ENCODE data around the gene RBM41.
A peak's percentile ranks its signal among the peaks of the same experiment; 100 is the strongest.

Gene RBM41

DNA sequence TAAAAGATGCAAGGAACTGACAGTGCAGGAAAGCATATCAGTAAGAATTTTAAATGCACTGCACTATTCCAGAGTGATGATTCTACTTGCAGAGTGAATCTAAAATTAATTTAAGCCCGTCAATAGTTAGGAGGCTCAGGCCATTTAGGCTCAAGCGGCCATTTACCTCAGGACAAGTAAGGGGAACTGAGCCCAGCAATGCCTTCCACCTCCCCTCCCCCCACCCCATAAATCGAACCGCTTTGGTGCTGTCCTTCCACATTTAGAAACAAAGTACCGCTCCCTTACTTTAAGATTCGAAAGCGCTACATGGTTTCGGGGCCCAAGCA, 665 bp downstream of the RBM41 start:
- Histone ChIP-seq H3K4me1 (ENCODE audit: control insufficient read depth in 2 of 2, insufficient read depth in 1 of 2, low read depth in 1 of 2, low read length in 2 of 2) (no peaks in the 10 kb centered on the region), H3K4me3 (ENCODE audit: low read length in 2 of 2) (peak overlapping the region; percentile 61 to 93), H4K8ac (ENCODE audit: low read depth, low read length) (no peak overlapping the region), H2AK5ac (ENCODE audit: low read depth, low read length) (no peak overlapping the region), H3K9me3 (replicated peaks in 1 of 2; ENCODE audit: control insufficient read depth in 2 of 2, insufficient read depth in 1 of 2, low read depth in 1 of 2, low read length in 2 of 2) (no peaks in the 10 kb centered on the region), H3K79me1 (ENCODE audit: low read depth, low read length) (peaks cover 2% of the 10 kb centered on the region), H3K14ac (ENCODE audit: low read length) (no peak overlapping the region), H3K27me3 (ENCODE audit: control insufficient read depth in 3 of 3, insufficient read depth in 3 of 3, low read depth in 1 of 3, low read length in 3 of 3) (no peaks in the 10 kb centered on the region), H3K27ac (replicated peaks; ENCODE audit: low read length) (no peak overlapping the region), H3K9ac (ENCODE audit: low read depth, low read length, poor library complexity) (no peak overlapping the region), H3K18ac (ENCODE audit: low read length) (no peak overlapping the region), H3K4me2 (ENCODE audit: insufficient read depth, low read length, poor library complexity, severe bottlenecking) (peak overlapping the region; percentile 33), H2BK15ac (ENCODE audit: low read length) (no peak overlapping the region), H2BK12ac (ENCODE audit: low read length) (no peak overlapping the region), H4K91ac (ENCODE audit: low read depth, low read length, poor library complexity) (no peak overlapping the region), H3K36me3 (replicated peaks in 1 of 2; ENCODE audit: control insufficient read depth in 2 of 2, insufficient read depth in 2 of 2, low read length in 2 of 2) (peaks cover 5 to 40% of the 10 kb centered on the region in 2 donors), H2BK120ac (ENCODE audit: low read depth, low read length) (no peak overlapping the region), H3K4ac (ENCODE audit: low read length) (no peak overlapping the region), H2BK5ac (ENCODE audit: low read length) (no peak overlapping the region), H3K23ac (ENCODE audit: low read depth, low read length, poor library complexity) (no peak overlapping the region), H2AFZ (ENCODE audit: low read length) (peak overlapping the region; percentile 85)
- peak; percentile 0 for DNase-seq (ENCODE audit: low spot score)
- WGBS, 2 donors (ENCODE audit: extremely low coverage in 2 of 2, insufficient read length in 2 of 2, insufficient replicate concordance in 1 of 2), result no CpG with 5 or more reads among the region's 8 CpGs

DNA sequence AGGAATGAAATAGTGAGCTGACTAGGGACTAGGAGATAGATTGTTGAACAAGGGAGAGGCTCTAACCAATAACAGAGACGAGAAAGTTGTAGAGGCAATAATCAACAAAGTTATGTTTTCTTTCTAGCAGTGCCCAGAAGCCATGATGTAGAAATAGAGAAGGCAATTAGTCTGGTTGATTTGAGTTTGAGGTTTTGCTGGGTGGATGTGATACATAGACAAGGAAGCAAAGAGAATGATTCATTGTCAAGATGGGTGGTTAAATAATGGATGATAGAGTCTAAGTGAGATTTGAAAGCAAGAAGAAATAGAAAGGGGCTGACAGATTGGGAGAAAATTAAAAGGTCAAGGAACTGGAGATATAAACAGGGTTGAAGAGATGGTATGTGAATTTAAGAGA, 11.2 kb downstream of the RBM41 start:
- Histone ChIP-seq H2BK15ac (ENCODE audit: low read length) (no peak overlapping the region), H3K36me3 (replicated peaks in 1 of 2; ENCODE audit: control insufficient read depth in 2 of 2, insufficient read depth in 2 of 2, low read length in 2 of 2) (peaks cover under 1 to 64% of the 10 kb centered on the region in 2 donors), H3K4ac (ENCODE audit: low read length) (no peak overlapping the region), H3K27ac (replicated peaks; ENCODE audit: low read length) (no peak overlapping the region), H2BK120ac (ENCODE audit: low read depth, low read length) (no peak overlapping the region), H3K18ac (ENCODE audit: low read length) (no peak overlapping the region), H3K14ac (ENCODE audit: low read length) (no peak overlapping the region), H3K9ac (ENCODE audit: low read depth, low read length, poor library complexity) (no peak overlapping the region), H3K4me3 (ENCODE audit: low read length in 2 of 2) (no peak overlapping the region), H2BK5ac (ENCODE audit: low read length) (no peak overlapping the region), H2BK12ac (ENCODE audit: low read length) (no peak overlapping the region), H4K8ac (ENCODE audit: low read depth, low read length) (no peak overlapping the region), H4K91ac (ENCODE audit: low read depth, low read length, poor library complexity) (no peak overlapping the region), H3K4me1 (ENCODE audit: control insufficient read depth in 2 of 2, insufficient read depth in 1 of 2, low read depth in 1 of 2, low read length in 2 of 2) (no peaks in the 10 kb centered on the region), H3K79me1 (ENCODE audit: low read depth, low read length) (no peaks in the 10 kb centered on the region), H3K27me3 (ENCODE audit: control insufficient read depth in 3 of 3, insufficient read depth in 3 of 3, low read depth in 1 of 3, low read length in 3 of 3) (no peaks in the 10 kb centered on the region), H2AK5ac (ENCODE audit: low read depth, low read length) (no peak overlapping the region), H3K4me2 (ENCODE audit: insufficient read depth, low read length, poor library complexity, severe bottlenecking) (no peak overlapping the region), H3K23ac (ENCODE audit: low read depth, low read length, poor library complexity) (no peak overlapping the region), H3K9me3 (replicated peaks in 1 of 2; ENCODE audit: control insufficient read depth in 2 of 2, insufficient read depth in 1 of 2, low read depth in 1 of 2, low read length in 2 of 2) (peaks cover 0 to 17% of the 10 kb centered on the region in 2 donors), H2AFZ (ENCODE audit: low read length) (no peak overlapping the region)
- WGBS, 2 donors (ENCODE audit: extremely low coverage in 2 of 2, insufficient read length in 2 of 2, insufficient replicate concordance in 1 of 2), result no CpG with 5 or more reads among the region's 1 CpG
- no peak for DNase-seq (ENCODE audit: low spot score)

DNA sequence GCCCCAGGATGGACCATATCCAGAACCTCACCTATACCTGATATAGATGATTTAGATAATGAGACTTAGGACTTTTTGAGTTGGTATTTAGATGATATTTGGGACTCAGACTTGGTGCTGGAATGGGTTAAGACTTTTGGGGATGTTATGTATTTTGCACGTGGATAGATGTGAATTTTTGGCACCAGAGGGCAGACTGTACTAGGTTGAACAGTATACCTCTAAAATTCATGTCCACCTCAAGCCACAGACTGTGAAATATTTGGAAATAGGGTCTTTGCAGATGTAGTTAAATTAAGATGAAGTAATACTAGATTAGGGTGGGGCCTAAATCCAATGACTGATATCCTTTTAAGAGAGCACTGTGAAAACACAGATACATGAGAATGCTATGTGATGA, 15.6 kb downstream of the RBM41 start:
- Histone ChIP-seq H3K18ac (ENCODE audit: low read length) (no peak overlapping the region), H3K9ac (ENCODE audit: low read depth, low read length, poor library complexity) (no peak overlapping the region), H3K27ac (replicated peaks; ENCODE audit: low read length) (no peak overlapping the region), H3K4me1 (ENCODE audit: control insufficient read depth in 2 of 2, insufficient read depth in 1 of 2, low read depth in 1 of 2, low read length in 2 of 2) (no peaks in the 10 kb centered on the region), H2BK5ac (ENCODE audit: low read length) (no peak overlapping the region), H3K4me3 (ENCODE audit: low read length in 2 of 2) (no peak overlapping the region), H2BK120ac (ENCODE audit: low read depth, low read length) (no peak overlapping the region), H4K8ac (ENCODE audit: low read depth, low read length) (no peak overlapping the region), H4K91ac (ENCODE audit: low read depth, low read length, poor library complexity) (no peak overlapping the region), H2BK15ac (ENCODE audit: low read length) (no peak overlapping the region), H2AFZ (ENCODE audit: low read length) (no peak overlapping the region), H2AK5ac (ENCODE audit: low read depth, low read length) (no peak overlapping the region), H3K27me3 (ENCODE audit: control insufficient read depth in 3 of 3, insufficient read depth in 3 of 3, low read depth in 1 of 3, low read length in 3 of 3) (no peaks in the 10 kb centered on the region), H3K4ac (ENCODE audit: low read length) (no peak overlapping the region), H3K79me1 (ENCODE audit: low read depth, low read length) (no peaks in the 10 kb centered on the region), H2BK12ac (ENCODE audit: low read length) (no peak overlapping the region), H3K23ac (ENCODE audit: low read depth, low read length, poor library complexity) (no peak overlapping the region), H3K14ac (ENCODE audit: low read length) (no peak overlapping the region), H3K4me2 (ENCODE audit: insufficient read depth, low read length, poor library complexity, severe bottlenecking) (no peak overlapping the region), H3K9me3 (replicated peaks in 1 of 2; ENCODE audit: control insufficient read depth in 2 of 2, insufficient read depth in 1 of 2, low read depth in 1 of 2, low read length in 2 of 2) (no peaks in the 10 kb centered on the region), H3K36me3 (replicated peaks in 1 of 2; ENCODE audit: control insufficient read depth in 2 of 2, insufficient read depth in 2 of 2, low read length in 2 of 2) (peaks cover 0 to 46% of the 10 kb centered on the region in 2 donors)
- WGBS, 2 donors (ENCODE audit: extremely low coverage in 2 of 2, insufficient read length in 2 of 2, insufficient replicate concordance in 1 of 2), result no CpG with 5 or more reads among the region's 1 CpG
- DNase-seq (ENCODE audit: low spot score), result no peak

DNA sequence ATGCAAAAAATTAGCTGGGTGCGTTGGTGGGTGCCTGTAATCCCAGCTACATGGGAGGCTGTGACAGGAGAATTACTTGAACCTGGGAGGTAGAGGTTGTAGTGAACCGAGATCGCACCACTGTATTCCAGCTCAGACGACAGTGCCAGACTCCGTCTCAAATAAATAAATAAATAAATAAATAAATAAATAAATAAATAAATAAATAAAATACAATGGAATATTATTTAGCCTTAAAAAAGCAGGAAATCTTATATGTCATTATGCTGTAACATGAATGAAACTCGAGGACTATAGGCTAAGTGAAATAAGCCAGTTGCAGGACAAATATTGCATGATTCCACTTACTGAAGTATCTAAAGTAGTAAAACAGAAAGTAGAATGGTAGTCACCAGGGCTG, 42.5 kb downstream of the RBM41 start:
- H3K36me3 ChIP-seq (replicated peaks in 1 of 2; ENCODE audit: control insufficient read depth in 2 of 2, insufficient read depth in 2 of 2, low read length in 2 of 2), result no peaks in the 10 kb centered on the region
- no peaks in the 10 kb centered on the region for H3K27me3 ChIP-seq (ENCODE audit: control insufficient read depth in 3 of 3, insufficient read depth in 3 of 3, low read depth in 1 of 3, low read length in 3 of 3)
- H3K18ac ChIP-seq (ENCODE audit: low read length), result no peak overlapping the region
- no peak overlapping the region for H2BK12ac ChIP-seq (ENCODE audit: low read length)
- H3K14ac ChIP-seq (ENCODE audit: low read length), result no peak overlapping the region
- no peak overlapping the region for H2BK5ac ChIP-seq (ENCODE audit: low read length)
- H4K8ac ChIP-seq (ENCODE audit: low read depth, low read length), result no peak overlapping the region
- no peak for DNase-seq (ENCODE audit: low spot score)
- H3K23ac ChIP-seq (ENCODE audit: low read depth, low read length, poor library complexity), result no peak overlapping the region
- no peak overlapping the region for H3K27ac ChIP-seq (replicated peaks; ENCODE audit: low read length)
- no peak overlapping the region for H3K9ac ChIP-seq (ENCODE audit: low read depth, low read length, poor library complexity)
- H3K4me2 ChIP-seq (ENCODE audit: insufficient read depth, low read length, poor library complexity, severe bottlenecking), result no peak overlapping the region
- WGBS, 2 donors (ENCODE audit: extremely low coverage in 2 of 2, insufficient read length in 2 of 2, insufficient replicate concordance in 1 of 2), result no CpG with 5 or more reads among the region's 6 CpGs
- H3K9me3 ChIP-seq (replicated peaks in 1 of 2; ENCODE audit: control insufficient read depth in 2 of 2, insufficient read depth in 1 of 2, low read depth in 1 of 2, low read length in 2 of 2), result peaks cover 0 to 25% of the 10 kb centered on the region in 2 donors
- H3K4me3 ChIP-seq (ENCODE audit: low read length in 2 of 2), result no peak overlapping the region
- no peak overlapping the region for H4K91ac ChIP-seq (ENCODE audit: low read depth, low read length, poor library complexity)
- H3K4ac ChIP-seq (ENCODE audit: low read length), result no peak overlapping the region
- H2AFZ ChIP-seq (ENCODE audit: low read length), result no peak overlapping the region
- no peaks in the 10 kb centered on the region for H3K79me1 ChIP-seq (ENCODE audit: low read depth, low read length)
- H2BK15ac ChIP-seq (ENCODE audit: low read length), result no peak overlapping the region
- H2BK120ac ChIP-seq (ENCODE audit: low read depth, low read length), result no peak overlapping the region
- no peaks in the 10 kb centered on the region for H3K4me1 ChIP-seq (ENCODE audit: control insufficient read depth in 2 of 2, insufficient read depth in 1 of 2, low read depth in 1 of 2, low read length in 2 of 2)
- H2AK5ac ChIP-seq (ENCODE audit: low read depth, low read length), result no peak overlapping the region
